SK-MEL-5 (cell line): ENCODE results near the gene ZBP1. TPM values are rescaled to one million over a fixed set of nuclear protein-coding genes. Genes with fewer than 3 reads are reported as not detected.
"Not testable (repeated sequence)": the region's sequence is repeated elsewhere in the genome, so short reads cannot be mapped to it uniquely, and the experiment has no call there.

Source experiments
- DNase-seq: peaks from one replicate; pipeline ENCODE4 v3.0.0-alpha.2; 2016; ENCODE audit warnings: low read depth, low spot score
- in situ Hi-C: cut with HindIII; loops from 2 replicates; pipeline ENCODE4 v1.10.0; 2016; ENCODE audit warnings: low sequenced_read_pairs, high pct_unique_total_duplicates, low pct_unique_long_range_greater_than_20kb
- total RNA-seq: library from RNA; depleted of rRNA; stranded (reverse); fragments of >200 nt; shearing (Covaris generic); gene quantifications from 2 replicates; pipeline ENCODE4 v1.2.3, GENCODE V29; 2014

The ZBP1 gene
- total RNA-seq, 1 experiment from 2014 or later, result not detected

DNA sequence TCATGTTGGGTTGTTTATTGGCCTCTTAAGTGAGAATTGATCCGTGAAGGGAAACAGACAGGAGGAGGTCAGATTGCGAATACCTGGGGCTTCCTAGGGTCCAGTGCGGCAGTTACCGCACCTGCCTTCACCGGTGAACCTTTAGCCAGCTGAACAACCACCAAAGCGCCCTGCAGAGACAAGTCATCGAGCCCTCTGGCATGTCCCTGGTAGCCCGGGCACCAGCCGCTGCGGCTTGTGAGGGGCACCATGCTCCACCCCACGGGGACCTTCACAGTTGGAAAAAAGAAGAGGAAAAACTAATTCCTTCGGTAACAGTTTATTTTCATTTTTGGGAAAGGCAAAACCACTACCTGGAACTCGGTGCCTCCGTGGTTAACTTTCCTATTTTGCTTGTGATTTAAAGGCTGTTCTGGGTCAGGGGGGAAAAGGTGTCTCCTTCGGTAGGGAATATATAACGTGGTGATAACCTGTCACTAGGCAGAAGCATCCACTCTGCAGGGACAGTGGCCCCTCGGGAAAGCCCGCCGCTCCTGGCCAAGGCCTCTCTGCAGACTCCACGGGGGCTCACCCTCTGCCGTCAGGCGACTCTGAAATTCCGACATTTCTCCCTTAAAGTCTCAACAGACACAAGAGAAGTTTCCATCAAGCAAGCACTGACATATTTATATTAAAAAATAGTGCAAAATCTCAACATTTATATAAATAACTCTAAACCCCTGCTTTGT lies 30.7 kb upstream of the ZBP1 start:
- in situ Hi-C loops, result no loop called here

GRCh38 chr20:57650266-57650665 lies 30.0 kb upstream of the ZBP1 start:
- in situ Hi-C loops, result no loop called here
- DNase-seq, result no peak

More for the DNA sequence above, 30.7 kb upstream of the ZBP1 start:
- DNase-seq, result no peak

GRCh38 chr20:57649617-57650015 lies 29.4 kb upstream of the ZBP1 start:
- in situ Hi-C loops, result no loop called here
- no peak for DNase-seq

- DNase-seq, result no peak
- in situ Hi-C loops, result no loop called here
These were observed 28.8 kb upstream of the ZBP1 start for GRCh38 chr20:57648878-57649616.

DNA sequence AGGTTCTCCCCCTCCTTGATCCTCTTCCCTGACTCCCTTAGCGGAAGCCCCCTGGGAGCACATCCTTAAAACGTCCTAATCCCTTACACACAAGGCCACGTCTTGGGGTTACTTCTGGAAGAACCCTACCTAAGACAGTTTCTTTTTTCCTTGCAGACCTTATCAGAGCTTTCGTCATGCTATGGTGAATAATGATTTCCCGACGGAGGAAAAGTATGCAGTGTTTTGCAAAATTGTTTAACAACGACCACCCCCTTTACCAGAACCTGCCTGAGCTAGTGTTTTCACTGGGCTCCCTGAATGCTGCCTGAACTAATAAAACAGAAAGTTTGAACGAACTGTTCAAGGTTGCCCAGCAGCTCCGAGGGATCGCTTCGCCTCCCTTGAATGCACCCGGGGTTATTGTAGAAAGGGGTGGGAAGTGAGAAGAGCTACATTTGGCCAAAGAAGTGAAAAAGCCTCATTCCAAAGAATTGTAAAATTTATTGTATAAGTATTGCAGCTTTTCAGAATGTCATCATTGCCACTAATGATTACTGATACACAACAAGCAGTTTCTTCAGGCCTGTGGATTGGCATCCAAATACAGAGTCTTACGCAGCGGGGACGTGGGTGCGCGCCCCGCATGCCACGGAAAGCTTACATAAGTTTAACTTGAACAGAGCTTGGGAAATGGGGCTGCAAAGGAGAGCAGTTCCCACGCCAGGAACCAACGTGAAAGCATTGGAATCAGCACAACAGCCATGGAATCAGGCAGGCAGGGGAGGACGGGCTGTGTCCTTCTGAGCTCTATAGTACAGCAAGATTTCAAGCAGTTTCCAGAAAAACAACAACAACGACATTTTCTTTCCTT lies 27.9 kb upstream of the ZBP1 start:
- in situ Hi-C loops, result no loop called here
- no peak for DNase-seq

DNA sequence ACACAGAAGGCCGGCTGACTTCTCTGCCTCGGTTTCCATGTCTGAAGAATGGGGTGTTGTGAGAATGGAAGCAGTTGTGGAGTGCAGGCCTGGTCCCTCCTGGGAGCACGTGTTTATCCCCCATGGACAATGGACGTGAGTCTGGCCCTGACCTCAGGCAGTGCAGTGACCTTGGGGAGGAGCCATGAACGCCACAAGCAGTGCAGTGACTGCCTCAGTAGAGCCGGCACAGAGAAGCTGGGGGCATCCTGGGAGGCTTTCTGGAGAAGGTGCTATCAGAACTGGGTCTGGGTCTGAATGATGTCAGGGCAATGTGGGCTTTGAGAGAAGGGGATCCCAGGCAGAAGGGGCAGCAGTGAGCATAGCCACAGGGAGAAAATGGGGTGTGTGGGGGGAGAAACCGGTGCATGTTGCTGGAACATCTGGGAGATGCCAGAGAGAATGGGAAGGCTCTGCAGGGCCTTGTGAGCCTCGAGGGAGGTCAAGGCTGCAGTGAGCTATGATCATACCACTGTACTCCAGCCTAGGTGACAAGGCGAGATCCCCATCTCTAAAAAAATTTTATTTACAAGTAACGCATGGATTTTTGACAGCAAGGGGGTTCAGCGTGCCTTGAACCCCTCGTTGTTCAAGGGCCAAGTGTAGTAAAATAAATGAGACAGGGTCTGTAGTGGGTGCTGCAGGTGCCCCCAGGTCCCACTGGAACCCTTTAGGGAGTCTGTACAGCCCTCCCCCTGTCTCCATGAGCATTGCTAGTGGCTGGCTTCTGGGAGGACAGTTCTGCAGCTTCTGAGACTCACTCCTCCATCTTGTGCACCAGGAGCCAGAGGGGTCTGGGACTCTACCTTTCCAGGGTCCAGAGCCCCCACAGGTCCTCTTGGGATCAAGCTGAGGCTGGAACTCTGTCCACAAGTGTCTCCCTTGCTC lies 27.0 kb upstream of the ZBP1 start:
- DNase-seq, result no peak
- in situ Hi-C loops, result no loop called here

DNA sequence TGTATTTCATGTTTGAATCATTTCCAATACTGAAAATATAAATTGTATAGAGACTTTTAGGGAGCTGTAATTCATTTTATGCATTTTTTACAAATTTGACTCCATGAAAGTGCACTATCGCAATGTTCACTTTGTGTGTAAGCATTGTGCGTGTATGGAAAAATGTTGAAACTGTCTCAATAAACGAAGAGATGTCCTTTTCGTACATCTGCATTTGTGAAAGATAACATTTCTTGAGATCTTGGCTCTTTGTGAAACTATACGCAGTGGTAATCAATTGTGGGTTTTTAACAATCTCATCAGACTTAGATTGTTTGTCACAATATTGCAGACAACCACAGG lies 18.6 kb upstream of the ZBP1 start:
- in situ Hi-C loops, result no loop called here
- no peak for DNase-seq

- DNase-seq, result no peak
- in situ Hi-C loops, result no loop called here
These were observed 18.1 kb upstream of the ZBP1 start for GRCh38 chr20:57638173-57638894.

- in situ Hi-C loops, result no loop called here
- DNase-seq, result no peak
These were observed 13.8 kb upstream of the ZBP1 start for GRCh38 chr20:57633945-57634491.

- DNase-seq, result no peak
- in situ Hi-C loops, result no loop called here
These were observed 12.1 kb upstream of the ZBP1 start for GRCh38 chr20:57632286-57632685.

- no peak for DNase-seq
- in situ Hi-C loops, result no loop called here
These were observed 9.8 kb upstream of the ZBP1 start for GRCh38 chr20:57630061-57630460.

- in situ Hi-C loops, result not testable (repeated sequence)
These were observed 9.3 kb upstream of the ZBP1 start for GRCh38 chr20:57629491-57629901.

GRCh38 chr20:57628962-57629308 lies 8.7 kb upstream of the ZBP1 start:
- in situ Hi-C loops, DNase-seq: not testable (repeated sequence)

More at GRCh38 chr20:57629491-57629901, 9.3 kb upstream of the ZBP1 start:
- DNase-seq, result not testable (repeated sequence)

GRCh38 chr20:57628047-57628961 lies 8.1 kb upstream of the ZBP1 start:
- DNase-seq, result no peak
- in situ Hi-C loops, result no loop called here

DNA sequence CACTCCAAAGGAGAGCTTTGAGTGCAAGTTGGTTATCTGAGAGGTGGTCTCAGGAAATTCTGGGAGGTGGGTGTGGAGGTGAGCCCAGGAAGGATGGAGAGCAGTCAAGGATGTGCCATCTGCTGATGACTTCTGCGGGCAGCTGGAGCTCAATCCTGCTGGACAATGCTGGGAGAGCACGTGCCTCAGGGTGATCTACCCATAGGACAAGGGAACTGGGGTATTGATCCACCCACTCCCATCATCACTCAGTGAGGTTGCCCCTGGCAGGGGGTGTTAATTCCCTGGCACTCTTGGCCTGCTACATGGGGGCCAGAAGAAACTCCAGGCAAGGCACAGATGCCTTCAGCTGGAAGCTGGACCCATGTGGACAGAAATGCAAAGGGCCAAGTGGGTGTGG lies 7.1 kb upstream of the ZBP1 start:
- in situ Hi-C loops, result no loop called here
- no peak for DNase-seq

DNA sequence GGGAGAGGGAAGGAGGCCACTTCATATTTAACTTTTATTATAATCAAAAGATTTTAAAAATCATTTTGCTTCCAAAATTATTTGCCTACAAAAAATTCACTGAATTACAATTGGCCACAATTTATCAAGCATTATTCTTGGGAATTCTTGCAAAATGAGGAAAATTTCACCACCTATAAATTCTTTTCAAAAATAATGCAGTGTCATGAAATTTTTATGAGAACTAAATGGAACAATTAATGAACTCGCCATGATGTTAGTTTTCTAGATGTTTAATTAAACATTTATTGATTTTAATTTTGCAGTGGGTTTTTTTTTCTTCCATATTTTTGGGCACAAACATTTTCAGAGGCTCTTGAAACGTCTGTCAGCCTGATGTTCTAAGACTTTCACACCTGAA lies 5.8 kb upstream of the ZBP1 start:
- DNase-seq, result no peak
- in situ Hi-C loops, result no loop called here
